ENCODE data around the gene PLIN1. TPM values are rescaled to one million over a fixed set of nuclear protein-coding genes. Genes with fewer than 3 reads are reported as not detected.

PLIN1 gene
- polyA plus RNA-seq, 3 donors: 128 to 1,761 (median 559) TPM

- no peak overlapping the region for H3K27ac ChIP-seq (ENCODE audit: low read depth, low read length)
- 94 to 95% (median 94%) methylated on average over 23 of the region's 23 CpGs for WGBS, 3 donors
These were observed 45.6 kb downstream of the PLIN1 start for GRCh38 chr15:89633585-89633984.

- 87 to 98% (median 97%) methylated on average over 16 to 18 of the region's 18 CpGs for WGBS, 3 donors
- H3K27ac ChIP-seq (ENCODE audit: low read depth, low read length): no peak overlapping the region
These were observed 46.4 kb downstream of the PLIN1 start for GRCh38 chr15:89632563-89633430.

- 85 to 90% (median 87%) methylated on average over 10 of the region's 10 CpGs for WGBS, 3 donors
- no peak overlapping the region for H3K27ac ChIP-seq (ENCODE audit: low read depth, low read length)
These were observed 47.3 kb downstream of the PLIN1 start for GRCh38 chr15:89631902-89632264.

- 92 to 94% (median 93%) methylated on average over 29 to 30 of the region's 30 CpGs for WGBS, 3 donors
These were observed 47.9 kb downstream of the PLIN1 start for GRCh38 chr15:89630974-89631901.

GRCh38 chr15:89630260-89630659, 48.9 kb downstream of the PLIN1 start:
- no peak overlapping the region for H3K27ac ChIP-seq (ENCODE audit: low read depth, low read length)
- WGBS, 3 donors: 93 to 94% (median 94%) methylated on average over 14 of the region's 14 CpGs

More at GRCh38 chr15:89630974-89631901, 47.9 kb downstream of the PLIN1 start:
- no peak overlapping the region for H3K27ac ChIP-seq (ENCODE audit: low read depth, low read length)

- 96 to 97% (median 97%) methylated on average over 4 to 5 of the region's 5 CpGs for WGBS, 3 donors
- no peak overlapping the region for H3K27ac ChIP-seq (ENCODE audit: low read depth, low read length)
These were observed 49.3 kb downstream of the PLIN1 start for GRCh38 chr15:89629829-89630228.

GRCh38 chr15:89628806-89629715, 50.1 kb downstream of the PLIN1 start:
- 93 to 94% (median 94%) methylated on average over 23 to 29 of the region's 30 CpGs for WGBS, 3 donors
- no peak overlapping the region for H3K27ac ChIP-seq (ENCODE audit: low read depth, low read length)

GRCh38 chr15:89628301-89628700, 50.9 kb downstream of the PLIN1 start:
- whole genome bisulfite sequencing, 3 donors: 83 to 95% (median 88%) methylated on average over 21 of the region's 21 CpGs
- H3K27ac ChIP-seq (ENCODE audit: low read depth, low read length): no peak overlapping the region

GRCh38 chr15:89627256-89627970, 51.8 kb downstream of the PLIN1 start:
- WGBS, 3 donors: 92 to 97% (median 97%) methylated on average over 8 of the region's 8 CpGs
- H3K27ac ChIP-seq (ENCODE audit: low read depth, low read length): no peak overlapping the region

- H3K27ac ChIP-seq (ENCODE audit: low read depth, low read length): no peak overlapping the region
- WGBS, 3 donors: 94 to 96% (median 95%) methylated on average over 9 of the region's 9 CpGs
These were observed 53.5 kb downstream of the PLIN1 start for GRCh38 chr15:89625716-89626115.

- no peak overlapping the region for H3K27ac ChIP-seq (ENCODE audit: low read depth, low read length)
- 61 to 82% (median 67%) methylated on average over 1 of the region's 1 CpG for WGBS, 3 donors
These were observed 56.0 kb downstream of the PLIN1 start for GRCh38 chr15:89623165-89623564.

- H3K27ac ChIP-seq (ENCODE audit: low read depth, low read length): no peak overlapping the region
- 60 to 78% (median 72%) methylated on average over 4 of the region's 4 CpGs for WGBS, 3 donors
These were observed 57.6 kb downstream of the PLIN1 start for GRCh38 chr15:89621547-89621946.

GRCh38 chr15:89616228-89616627, 62.9 kb downstream of the PLIN1 start:
- H3K27ac ChIP-seq (ENCODE audit: low read depth, low read length): no peak overlapping the region
- 91 to 97% (median 94%) methylated on average over 4 of the region's 4 CpGs for WGBS, 3 donors

GRCh38 chr15:89615135-89615534, 64.0 kb downstream of the PLIN1 start:
- WGBS, 3 donors: 68 to 92% (median 91%) methylated on average over 1 of the region's 1 CpG
- H3K27ac ChIP-seq (ENCODE audit: low read depth, low read length): no peak overlapping the region

All from adipose tissue (tissue), 3 donors.